ENCODE data around the gene MAOA.
"Not testable (repeated sequence)": the region's sequence is repeated elsewhere in the genome, so short reads cannot be mapped to it uniquely, and the experiment has no call there.

Gene MAOA

DNA sequence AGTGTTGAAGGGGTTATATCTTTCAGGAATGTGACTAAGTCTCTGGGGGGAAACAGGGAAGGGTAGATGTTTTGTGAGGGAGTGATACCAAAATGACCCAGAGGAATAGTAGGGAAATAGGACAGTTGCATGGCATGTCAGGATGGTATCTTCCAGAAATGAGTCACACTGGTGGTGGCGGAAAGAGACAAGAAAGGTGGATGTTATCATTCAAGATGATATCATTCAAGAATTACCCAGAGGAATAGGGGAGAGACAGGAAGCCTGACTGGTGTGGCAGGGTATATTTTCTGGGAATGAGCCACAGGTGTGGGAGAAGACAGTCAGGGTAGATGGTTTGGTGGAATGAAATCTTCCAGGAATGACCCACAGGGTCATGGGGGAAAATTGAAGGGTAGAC lies 61.1 kb downstream of the MAOA start:
- DNase-seq (ENCODE audit: low read depth in 2 of 2), result no peak

DNA sequence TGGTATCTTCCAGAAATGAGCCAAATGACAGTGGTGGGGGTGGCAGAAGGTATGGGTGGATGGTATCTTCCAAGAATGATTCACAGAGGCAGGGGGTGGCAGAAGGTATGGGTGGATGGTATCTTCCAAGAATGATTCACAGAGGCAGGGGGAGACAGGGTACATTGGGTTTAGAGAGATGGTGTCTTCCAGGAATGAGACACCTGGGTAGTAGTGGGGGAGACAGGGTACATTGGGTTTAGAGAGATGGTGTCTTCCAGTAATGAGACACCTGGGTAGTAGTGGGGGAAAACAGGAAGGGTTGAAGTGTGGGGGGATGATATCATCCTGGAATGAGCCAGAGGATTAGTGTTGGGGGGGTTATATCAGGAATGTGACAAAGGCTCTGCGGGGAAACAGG lies 62.0 kb downstream of the MAOA start:
- no peak for DNase-seq (ENCODE audit: low read depth in 2 of 2)

DNA sequence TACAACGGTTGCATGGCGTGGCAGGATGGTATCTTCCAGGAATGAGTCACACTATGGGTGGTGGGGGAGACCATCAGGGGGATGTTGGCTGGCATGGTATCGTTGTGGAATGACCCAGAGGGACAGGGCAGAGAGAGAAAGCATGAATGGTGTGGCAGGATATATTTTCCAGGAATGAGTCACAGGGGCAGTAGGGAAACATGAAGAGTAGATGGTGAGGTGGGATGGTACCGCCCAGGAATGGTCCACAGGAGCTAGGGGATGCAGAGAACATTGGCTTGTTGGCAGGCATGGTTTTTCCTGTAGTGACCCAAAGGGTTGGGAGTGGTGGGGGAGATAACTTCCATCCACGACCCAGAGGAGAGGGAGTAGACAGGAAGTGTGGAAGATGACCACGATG lies 62.4 kb downstream of the MAOA start:
- DNase-seq (ENCODE audit: low read depth in 2 of 2), result no peak

DNA sequence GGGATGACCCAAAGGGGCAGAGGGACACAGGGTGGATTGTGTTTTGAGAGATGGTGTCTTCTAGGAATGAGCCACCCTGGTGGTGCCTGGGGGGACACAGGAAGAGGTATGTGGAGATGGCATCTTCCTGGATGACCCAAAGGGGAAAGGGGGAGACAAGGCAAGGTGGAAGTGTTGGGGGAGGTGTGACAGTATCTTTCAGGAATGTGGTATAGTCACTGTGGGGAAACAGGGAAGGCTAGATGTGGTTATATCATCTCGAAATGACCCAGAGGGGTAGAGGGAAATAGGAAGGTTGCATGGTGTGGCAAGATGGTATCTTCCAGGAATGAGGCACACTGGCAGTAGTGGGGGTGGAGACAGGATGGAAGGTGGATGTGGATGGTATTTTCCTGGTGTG lies 62.9 kb downstream of the MAOA start:
- DNase-seq (ENCODE audit: low read depth in 2 of 2), result no peak

DNA sequence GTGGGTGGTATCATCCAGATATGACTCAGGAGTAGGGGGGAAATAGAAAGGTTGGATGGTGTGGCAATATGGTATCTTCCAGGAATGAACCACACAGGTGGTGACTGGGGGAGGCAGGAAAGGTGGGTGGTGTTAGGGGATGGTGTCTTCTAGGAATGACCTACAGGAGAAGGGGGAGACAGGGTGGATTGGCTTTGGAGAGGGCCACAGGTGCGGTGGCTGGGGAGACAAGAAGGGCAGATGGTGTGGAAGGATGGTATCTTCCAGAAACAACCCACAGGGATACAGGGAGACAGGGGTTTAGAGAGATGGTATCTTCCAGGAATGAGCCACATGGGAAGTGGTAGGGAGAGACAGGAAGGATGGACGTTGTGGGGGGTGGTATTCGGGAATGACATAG lies 64.0 kb downstream of the MAOA start:
- no peak for DNase-seq (ENCODE audit: low read depth in 2 of 2)

DNA sequence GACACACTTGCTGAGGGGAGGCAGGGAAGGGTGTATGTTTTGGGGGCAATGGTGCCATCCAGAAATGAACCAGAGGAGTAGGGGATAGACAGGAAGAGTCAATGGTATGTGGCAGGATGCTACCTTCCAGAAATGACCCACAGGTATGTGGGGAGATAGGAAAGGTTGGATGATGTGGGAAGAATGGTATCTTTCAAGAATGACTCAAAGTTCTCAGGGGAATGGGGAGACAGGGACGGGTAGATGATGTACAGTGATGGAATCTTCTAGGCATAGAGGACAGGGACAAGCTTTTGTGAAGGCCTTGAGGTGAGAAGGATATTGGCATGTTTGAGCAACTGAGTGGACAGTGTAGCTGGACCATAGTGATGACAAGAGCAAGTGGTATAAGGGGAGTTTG lies 64.9 kb downstream of the MAOA start:
- DNase-seq (ENCODE audit: low read depth in 2 of 2), result no peak

DNA sequence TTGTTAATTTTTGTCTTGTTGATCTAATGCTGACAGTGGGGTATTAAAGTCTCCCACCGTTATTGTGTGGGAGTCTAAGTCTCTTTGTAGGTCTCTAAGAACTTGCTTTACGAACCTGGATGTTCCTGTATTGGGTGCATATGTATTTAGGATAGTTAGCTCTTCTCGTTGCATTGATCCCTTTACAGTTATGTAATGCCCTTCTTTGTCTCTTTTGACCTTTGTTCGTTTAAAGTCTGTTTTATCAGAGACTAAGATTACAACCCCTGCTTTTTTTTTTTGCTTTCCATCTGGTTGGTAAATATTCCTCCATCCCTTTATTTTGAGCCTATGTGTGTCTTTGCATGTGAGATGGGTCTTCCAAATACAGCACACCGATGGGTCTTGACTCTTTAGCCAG lies 69.1 kb downstream of the MAOA start:
- not testable (repeated sequence) for DNase-seq (ENCODE audit: low read depth in 2 of 2)

DNA sequence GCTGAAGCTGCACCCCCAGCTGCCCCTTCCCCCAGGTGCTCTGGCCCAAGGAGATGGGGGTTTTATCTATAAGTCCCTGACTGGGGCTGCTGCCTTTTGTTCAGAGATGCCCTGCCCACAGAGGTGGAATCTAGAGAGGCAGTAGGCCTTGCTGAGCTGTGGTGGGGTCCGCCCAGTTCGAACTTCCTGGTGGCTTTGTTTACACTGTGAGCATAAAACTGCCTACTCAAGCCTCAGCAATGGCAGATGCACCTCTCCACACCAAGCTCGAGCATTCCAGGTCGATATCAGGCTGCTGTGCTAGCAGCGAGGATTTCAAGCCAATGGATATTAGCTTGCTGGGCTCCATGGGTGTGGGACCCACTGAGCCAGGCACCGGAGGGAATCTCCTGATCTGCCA lies 71.2 kb downstream of the MAOA start:
- not testable (repeated sequence) for DNase-seq (ENCODE audit: low read depth in 2 of 2)

DNA sequence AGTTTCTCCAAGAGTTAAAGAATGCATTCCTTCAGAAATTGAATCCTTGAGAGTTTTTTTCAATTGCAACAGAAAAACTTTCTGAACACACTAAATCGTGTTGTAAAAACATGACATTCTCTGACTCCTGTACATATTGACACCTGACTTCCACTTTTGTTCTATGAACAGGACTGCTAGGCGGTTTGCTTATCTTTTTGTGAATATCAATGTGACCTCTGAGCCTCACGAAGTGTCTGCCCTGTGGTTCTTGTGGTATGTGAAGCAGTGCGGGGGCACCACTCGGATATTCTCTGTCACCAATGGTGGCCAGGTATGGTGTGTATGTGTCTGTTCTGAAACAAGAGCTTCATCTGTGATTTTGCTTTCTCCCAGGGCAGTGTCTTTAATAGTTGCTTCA lies 71.9 kb downstream of the MAOA start:
- DNase-seq (ENCODE audit: low read depth in 2 of 2), result no peak

DNA sequence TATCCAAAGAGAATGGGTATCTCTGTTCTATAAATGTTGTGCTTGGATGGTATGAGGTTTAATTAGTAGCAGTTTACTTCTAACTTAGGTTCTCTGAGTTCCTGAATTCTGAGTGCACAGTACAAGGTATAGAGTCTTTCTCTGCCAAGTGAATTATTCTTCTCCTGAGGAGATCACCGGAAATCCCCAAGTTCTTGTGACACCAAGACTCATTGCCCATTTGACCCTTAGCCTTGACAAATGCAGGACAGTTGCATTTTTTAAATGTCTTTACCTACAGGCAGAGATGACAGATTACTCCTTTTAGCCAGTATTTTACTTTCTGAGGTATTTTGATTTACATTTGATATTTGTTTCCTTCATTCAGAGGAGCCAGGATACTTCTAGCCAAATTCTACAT lies 72.9 kb downstream of the MAOA start:
- no peak for DNase-seq (ENCODE audit: low read depth in 2 of 2)

DNA sequence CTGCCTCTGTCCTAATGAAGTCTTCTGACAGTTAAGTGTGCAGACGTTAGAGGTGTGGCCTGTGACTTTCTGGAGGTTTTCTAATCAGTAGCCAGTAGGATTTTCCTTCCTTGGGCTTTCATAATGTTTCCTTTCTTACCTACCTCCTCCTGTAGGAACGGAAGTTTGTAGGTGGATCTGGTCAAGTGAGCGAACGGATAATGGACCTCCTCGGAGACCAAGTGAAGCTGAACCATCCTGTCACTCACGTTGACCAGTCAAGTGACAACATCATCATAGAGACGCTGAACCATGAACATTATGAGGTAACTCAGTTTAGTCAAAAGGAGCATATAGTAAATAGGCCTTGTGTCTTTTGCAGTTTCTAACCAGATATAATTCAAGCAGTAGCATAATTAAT lies 75.0 kb downstream of the MAOA start:
- DNase-seq (ENCODE audit: low read depth in 2 of 2), result no peak

DNA sequence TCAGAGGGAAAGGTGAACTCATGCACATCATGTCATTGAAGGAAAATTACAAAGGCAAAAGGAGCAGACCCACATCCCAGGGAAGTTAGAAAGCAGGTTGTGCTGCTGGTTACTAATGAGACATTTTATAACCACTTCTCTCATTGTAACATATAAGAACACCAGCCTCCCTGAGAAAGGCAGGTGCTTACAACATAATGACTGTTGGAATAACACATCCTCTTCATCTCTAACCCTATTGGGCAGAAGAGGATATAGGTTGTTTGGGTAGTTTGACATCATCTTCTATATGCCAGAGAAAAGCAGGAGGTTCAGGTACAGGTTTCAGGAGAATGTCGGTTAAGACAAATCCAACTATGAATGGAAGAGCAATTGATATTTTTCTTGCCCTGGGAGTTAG lies 77.6 kb downstream of the MAOA start:
- DNase-seq (ENCODE audit: low read depth in 2 of 2), result no peak

DNA sequence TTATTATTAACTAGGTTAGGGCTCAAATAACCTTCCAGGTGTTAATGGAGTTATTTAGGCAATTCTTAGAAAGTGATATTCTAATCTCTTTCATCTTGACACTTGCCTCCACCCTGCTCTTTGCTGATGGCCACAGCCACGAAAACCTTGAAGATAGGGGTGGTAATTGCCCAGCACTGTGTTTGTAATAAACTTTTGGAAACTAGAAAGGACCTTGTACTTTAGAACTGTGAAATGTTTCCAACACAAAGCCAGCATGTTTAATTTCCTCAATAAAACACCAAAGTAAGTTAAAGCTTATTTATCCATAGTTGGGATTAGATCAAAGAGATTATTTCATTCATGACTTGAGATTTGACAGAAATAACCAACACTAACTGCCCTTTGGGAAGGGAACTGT lies 78.3 kb downstream of the MAOA start:
- DNase-seq (ENCODE audit: low read depth in 2 of 2), result no peak

DNA sequence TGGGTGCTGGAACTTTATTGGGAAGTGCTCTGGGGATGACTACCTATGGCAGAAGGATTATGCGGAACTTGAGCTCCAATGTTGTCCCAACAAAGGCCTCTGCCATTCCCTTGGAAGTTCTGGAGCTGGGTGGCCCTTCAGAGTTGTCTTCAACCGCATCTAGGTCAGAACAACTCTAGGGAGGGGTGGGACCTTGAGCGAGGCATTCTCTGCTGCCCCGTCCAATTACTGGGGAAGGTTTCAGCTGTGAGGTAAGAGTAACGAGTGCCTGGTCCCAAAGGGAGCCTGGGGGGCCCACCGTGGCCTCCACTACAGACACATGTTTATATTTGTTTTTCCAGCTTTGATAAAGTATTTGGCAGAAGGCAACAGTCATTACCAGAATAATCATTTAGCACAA lies 79.4 kb downstream of the MAOA start:
- DNase-seq (ENCODE audit: low read depth in 2 of 2), result no peak

DNA sequence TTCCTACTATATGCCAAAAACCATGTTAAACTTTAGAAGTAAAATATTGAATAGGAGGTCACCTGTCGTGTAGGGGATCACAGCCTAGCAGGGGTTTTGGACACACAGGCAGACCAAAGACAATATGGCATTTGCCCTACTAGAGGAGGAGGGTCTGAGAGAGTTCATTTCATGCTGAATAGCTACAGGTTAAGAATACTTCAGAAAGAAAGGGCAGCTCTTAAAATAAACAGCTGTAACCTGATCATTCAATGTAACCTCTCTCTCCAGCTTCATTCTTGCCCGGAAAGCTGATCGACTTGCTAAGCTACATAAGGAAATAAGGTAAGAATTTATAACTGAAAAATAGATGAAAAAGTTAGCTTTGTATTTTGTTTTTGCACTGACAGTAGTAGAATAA lies 79.9 kb downstream of the MAOA start:
- DNase-seq (ENCODE audit: low read depth in 2 of 2), result no peak

DNA sequence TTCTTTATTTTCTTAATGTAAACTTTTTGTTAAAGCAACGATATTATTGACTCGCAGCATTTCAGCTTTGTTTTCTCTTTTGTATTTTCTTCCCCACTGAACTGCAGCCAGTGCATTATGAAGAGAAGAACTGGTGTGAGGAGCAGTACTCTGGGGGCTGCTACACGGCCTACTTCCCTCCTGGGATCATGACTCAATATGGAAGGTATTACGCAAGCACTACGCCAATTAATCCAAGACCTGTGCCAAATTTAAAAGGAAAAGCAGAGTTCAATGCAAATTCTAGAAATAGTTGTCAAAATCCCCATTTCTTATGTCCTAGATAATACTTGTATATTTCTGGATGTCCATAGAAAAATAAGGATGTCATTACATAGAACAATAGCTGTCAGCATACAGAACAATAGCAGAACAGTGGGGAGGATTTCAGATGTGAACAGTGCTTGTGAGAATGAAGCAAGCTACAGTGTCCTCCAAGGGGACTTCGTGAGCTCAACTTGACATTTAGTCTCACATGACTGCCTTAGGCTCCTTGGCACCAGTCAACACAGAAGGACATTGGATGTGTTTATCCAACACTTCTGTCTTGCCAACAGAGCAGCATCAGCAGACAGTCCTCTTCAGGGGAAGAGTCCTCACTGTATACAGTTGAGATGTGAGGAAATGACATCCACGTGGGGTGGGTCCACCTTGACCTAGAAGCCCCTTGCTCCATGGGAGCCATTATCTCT lies 85.9 kb downstream of the MAOA start:
- DNase-seq (ENCODE audit: low read depth in 2 of 2), result no peak

DNA sequence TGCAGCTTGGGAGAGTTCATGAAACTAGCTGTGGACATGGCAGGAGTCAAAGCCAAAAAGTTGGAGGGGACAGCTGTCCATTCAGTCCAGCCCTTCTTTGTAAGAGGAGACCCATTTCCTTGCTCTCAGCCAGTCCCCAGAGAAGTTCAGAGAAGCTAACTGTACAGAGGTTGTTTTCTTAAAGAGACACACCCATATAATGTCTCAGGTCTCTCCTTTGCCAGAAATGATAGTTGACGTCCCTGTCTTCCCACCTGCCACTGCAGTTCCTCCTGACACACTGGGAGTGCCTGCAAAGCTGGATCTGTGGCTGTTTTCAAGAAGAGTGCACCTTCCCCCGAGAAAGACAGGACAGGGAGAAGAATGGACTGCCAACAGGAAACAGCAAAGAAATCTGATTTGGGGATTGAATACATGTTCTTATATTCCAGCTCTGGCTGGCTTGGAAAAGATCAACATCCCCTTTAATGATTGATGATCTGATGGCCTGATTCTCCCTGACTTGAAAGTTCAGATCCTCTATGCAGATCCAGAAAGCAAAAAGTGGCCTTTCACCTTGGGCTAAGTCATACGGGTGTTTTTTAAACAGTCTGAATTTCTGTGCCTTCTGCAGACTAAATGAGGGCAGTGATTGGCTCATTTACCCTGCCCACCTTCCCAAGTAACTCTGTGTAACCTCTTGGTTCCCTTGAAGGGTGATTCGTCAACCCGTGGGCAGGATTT lies 87.2 kb downstream of the MAOA start:
- DNase-seq (ENCODE audit: low read depth in 2 of 2), result no peak

DNA sequence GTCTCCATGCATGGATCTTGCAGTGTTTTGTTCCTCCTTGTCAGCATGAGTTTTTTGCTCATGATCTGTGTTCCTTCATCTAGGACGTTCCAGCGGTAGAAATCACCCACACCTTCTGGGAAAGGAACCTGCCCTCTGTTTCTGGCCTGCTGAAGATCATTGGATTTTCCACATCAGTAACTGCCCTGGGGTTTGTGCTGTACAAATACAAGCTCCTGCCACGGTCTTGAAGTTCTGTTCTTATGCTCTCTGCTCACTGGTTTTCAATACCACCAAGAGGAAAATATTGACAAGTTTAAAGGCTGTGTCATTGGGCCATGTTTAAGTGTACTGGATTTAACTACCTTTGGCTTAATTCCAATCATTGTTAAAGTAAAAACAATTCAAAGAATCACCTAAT lies 88.2 kb downstream of the MAOA start:
- DNase-seq (ENCODE audit: low read depth in 2 of 2), result no peak

DNA sequence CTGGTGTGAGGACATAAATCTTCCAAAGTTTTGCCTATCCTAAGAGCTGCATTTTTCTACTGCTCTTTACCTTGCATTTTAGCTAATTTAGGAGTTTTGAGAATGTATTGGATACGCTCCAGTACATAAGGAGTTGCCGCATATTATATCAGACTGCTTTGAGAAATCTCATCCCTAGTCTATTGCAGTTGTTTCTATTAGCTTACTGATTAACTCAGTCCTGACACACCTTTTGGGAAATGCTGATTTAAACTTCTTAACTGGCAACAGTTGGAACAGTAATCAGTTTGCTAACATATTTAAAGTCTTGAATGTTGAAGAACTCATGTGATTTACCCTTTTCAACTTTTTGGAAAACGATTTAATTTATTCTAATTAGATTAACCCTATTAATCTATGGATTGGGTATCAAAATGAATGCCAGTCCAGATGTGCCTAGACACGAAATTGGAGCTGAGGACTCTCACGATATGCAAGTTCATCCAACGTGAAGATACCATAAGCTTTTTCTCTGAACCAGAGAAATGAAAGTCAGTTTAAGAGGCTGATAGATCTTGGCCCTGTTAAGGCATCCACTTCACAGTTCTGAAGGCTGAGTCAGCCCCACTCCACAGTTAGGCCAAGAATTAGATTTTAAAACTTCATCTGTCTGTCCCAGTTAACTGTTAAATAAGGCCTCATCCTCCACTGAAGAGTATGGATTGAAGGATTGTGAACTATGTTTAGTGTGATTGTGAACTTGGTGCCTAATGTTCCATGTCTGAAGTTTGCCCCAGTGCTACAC lies 90.0 kb downstream of the MAOA start:
- DNase-seq (ENCODE audit: low read depth in 2 of 2), result no peak

DNA sequence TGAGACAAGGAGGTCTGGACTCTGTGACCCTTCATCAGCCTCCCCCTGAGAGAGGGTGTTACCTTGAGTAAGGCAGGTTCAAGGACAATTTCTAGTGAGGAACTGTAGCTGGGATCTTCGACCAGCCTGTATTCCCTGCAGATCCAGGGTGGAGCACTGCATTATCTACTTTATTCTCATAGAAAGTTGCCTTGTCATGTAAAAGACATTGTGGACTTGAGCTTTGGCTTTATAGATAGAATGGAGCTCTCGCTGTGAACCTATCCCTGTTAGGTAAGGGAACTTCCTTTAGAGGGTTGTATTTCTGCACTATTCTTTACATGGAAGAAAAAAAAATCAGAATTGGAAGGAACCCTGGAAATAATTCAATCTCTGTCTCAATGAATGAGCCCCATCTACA lies 91.4 kb downstream of the MAOA start:
- DNase-seq (ENCODE audit: low read depth in 2 of 2), result no peak

DNA sequence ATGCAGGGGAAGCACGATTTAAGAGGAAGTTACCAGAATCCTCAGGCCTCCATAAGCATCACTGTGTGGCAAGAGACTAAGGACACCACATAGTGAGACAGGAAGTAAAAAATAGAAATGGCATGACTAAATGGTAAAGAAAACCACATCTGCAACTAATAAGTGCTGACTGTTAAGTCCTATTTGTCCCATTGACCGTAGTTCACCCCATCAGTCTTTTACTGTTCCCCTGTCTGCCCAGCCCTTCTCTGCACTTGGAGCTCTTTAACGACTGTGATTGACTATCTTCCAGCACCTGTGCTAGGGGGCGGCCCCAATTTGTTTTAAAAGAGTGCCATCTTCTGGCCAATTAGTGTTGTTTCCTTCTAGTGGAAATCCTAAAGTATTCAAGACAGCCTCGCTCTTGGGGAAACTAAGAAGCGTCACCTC lies 94.2 kb downstream of the MAOA start:
- peak in 1 of 2 donors; percentile 4 for DNase-seq (ENCODE audit: low read depth in 2 of 2)

DNA sequence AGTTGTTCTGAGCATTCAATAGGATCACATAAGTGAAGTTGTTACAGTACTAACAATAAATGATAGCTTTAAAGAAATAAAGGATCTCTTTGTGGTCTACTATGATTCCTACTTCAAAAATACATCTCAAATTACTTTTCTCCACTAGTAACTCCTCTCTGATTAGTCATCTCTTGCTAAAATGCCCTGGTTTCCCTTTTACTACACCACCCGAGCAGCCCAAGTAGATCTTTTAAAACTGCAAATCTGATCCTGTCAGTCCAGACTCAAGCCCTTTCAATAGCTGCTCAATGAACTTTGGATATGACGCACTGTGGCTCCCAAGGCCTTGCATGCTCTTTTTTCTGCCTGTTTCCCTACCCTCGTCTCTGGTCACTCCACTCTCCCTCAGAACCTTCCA lies 97.5 kb downstream of the MAOA start:
- no peak for DNase-seq (ENCODE audit: low read depth in 2 of 2)

DNA sequence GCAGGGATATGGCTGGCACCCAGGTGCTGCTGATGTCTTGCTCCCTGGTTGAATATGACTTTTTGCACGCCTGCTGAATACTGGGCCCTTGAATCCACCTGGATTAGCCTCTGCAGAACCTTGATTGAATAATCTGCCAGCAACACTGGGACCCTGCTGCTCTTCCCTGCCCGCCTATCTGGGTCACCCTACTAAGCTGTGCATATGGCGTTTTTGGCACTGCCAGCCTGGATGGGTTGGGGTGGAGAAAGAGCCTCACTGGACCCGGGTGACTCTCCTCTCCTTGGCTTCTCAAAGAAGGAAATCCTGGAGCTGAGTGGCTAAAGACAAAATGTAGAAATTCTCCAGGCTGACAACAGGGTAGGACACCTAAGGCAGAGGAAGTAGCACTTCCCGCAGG lies 100.0 kb downstream of the MAOA start:
- DNase-seq (ENCODE audit: low read depth in 2 of 2), result no peak

All from activated CD8-positive, alpha-beta memory T cell treated with anti-CD3 and anti-CD28 coated beads for 4 hours (primary cell).